ENCODE measurements around the gene PPP5C. TPM values are rescaled to one million over a fixed set of nuclear protein-coding genes. Genes with fewer than 3 reads are reported as not detected.

PPP5C gene
- polyA plus RNA-seq, 1 donor from 2014 or later: 99.3 TPM

- TF ChIP-seq REST (IDR thresholded peaks at IDR 0.05; ENCODE audit: borderline replicate concordance): no peak
- TF ChIP-seq EP300 (conservative IDR thresholded peaks at IDR 0.05; ENCODE audit: poor library complexity, severe bottlenecking): no peak
- TF ChIP-seq MXI1 (conservative IDR thresholded peaks at IDR 0.05; ENCODE audit: poor library complexity, severe bottlenecking): no peak
- TF ChIP-seq CTCF (IDR thresholded peaks at IDR 0.05; ENCODE audit: poor library complexity, severe bottlenecking): no peak
- no peak for TF ChIP-seq EZH2 (IDR thresholded peaks at IDR 0.05; ENCODE audit: borderline replicate concordance, insufficient read depth, low read length, poor library complexity, severe bottlenecking)
- no peak for TF ChIP-seq TAF1 (IDR thresholded peaks at IDR 0.05; ENCODE audit: low read depth)
- no peak for TF ChIP-seq SMC3 (conservative IDR thresholded peaks at IDR 0.05; ENCODE audit: poor library complexity)
- TF ChIP-seq RAD21 (conservative IDR thresholded peaks at IDR 0.05): no peak
- no peak for TF ChIP-seq POLR2AphosphoS5 (IDR thresholded peaks at IDR 0.05)
- Histone ChIP-seq H3K27ac (ENCODE audit: low read length) (peak overlapping the region; percentile 56), H4K20me1 (ENCODE audit: insufficient read depth) (no peaks in the 10 kb centered on the region), H3K36me3 (ENCODE audit: insufficient read depth, low read length) (no peaks in the 10 kb centered on the region), H3K79me2 (replicated peaks; ENCODE audit: insufficient read depth, low read length) (no peaks in the 10 kb centered on the region), H3F3A (ENCODE audit: insufficient read depth, low read length, poor library complexity, severe bottlenecking) (no peaks in the 10 kb centered on the region), H3K27me3 (ENCODE audit: insufficient read depth, low read depth, low read length) (no peaks in the 10 kb centered on the region), H3K9me2 (ENCODE audit: insufficient read depth, low read length) (no peaks in the 10 kb centered on the region), H3K9me3 (ENCODE audit: low read length) (no peaks in the 10 kb centered on the region), H3K4me3 (ENCODE audit: low read length) (no peak overlapping the region), H3K4me2 (ENCODE audit: low read length) (no peak overlapping the region), H2AFZ (ENCODE audit: low read depth, low read length) (no peak overlapping the region), H3K9ac (ENCODE audit: low read length) (peak overlapping the region; percentile 54)
Observed at GRCh38 chr19:46404753-46405468, 58.0 kb downstream of the PPP5C start.

GRCh38 chr19:46406976-46407375 lies 60.1 kb downstream of the PPP5C start:
- TF ChIP-seq SMC3 (conservative IDR thresholded peaks at IDR 0.05; ENCODE audit: poor library complexity) (no peak), CTCF (IDR thresholded peaks at IDR 0.05; ENCODE audit: poor library complexity, severe bottlenecking) (no peak), REST (IDR thresholded peaks at IDR 0.05; ENCODE audit: borderline replicate concordance) (no peak), RAD21 (conservative IDR thresholded peaks at IDR 0.05) (no peak), TAF1 (IDR thresholded peaks at IDR 0.05; ENCODE audit: low read depth) (no peak), POLR2AphosphoS5 (IDR thresholded peaks at IDR 0.05) (no peak), EZH2 (IDR thresholded peaks at IDR 0.05; ENCODE audit: borderline replicate concordance, insufficient read depth, low read length, poor library complexity, severe bottlenecking) (no peak), MXI1 (conservative IDR thresholded peaks at IDR 0.05; ENCODE audit: poor library complexity, severe bottlenecking) (no peak), EP300 (conservative IDR thresholded peaks at IDR 0.05; ENCODE audit: poor library complexity, severe bottlenecking) (no peak)
- no peaks in the 10 kb centered on the region for H3K27me3 ChIP-seq (ENCODE audit: insufficient read depth, low read depth, low read length)
- no peak overlapping the region for H3K4me2 ChIP-seq (ENCODE audit: low read length)

More at GRCh38 chr19:46406976-46407375, 60.1 kb downstream of the PPP5C start:
- Histone ChIP-seq H3K36me3 (ENCODE audit: insufficient read depth, low read length) (no peaks in the 10 kb centered on the region), H3F3A (ENCODE audit: insufficient read depth, low read length, poor library complexity, severe bottlenecking) (no peaks in the 10 kb centered on the region), H2AFZ (ENCODE audit: low read depth, low read length) (no peak overlapping the region), H3K9me2 (ENCODE audit: insufficient read depth, low read length) (no peaks in the 10 kb centered on the region), H3K9me3 (ENCODE audit: low read length) (no peaks in the 10 kb centered on the region), H3K79me2 (replicated peaks; ENCODE audit: insufficient read depth, low read length) (peaks cover 10% of the 10 kb centered on the region), H4K20me1 (ENCODE audit: insufficient read depth) (no peaks in the 10 kb centered on the region), H3K9ac (ENCODE audit: low read length) (no peak overlapping the region), H3K27ac (ENCODE audit: low read length) (no peak overlapping the region), H3K4me3 (ENCODE audit: low read length) (no peak overlapping the region)
